GM12878 (cell line): Measurements from ENCODE around the gene MTHFD1L. TPM values are rescaled to one million over a fixed set of nuclear protein-coding genes. Genes with fewer than 3 reads are reported as not detected.

ENCODE experiments used
- BCL11A ChIP-seq: IDR thresholded peaks from 2 replicates; pipeline ENCODE4 v1.6.1; 2011; ENCODE audit warnings: low read depth, low read length
- CBX3 ChIP-seq: fragments of 200-600 bp; sonication (generic); IDR thresholded peaks from 2 replicates; pipeline ENCODE4 v1.6.1; 2016; ENCODE audit warnings: low read depth, borderline replicate concordance
- CBX5 ChIP-seq: sonication (generic); IDR thresholded peaks from 2 replicates; pipeline ENCODE4 v1.6.1; 2016; ENCODE audit warnings: low read depth, moderate library complexity, mild to moderate bottlenecking, inconsistent platforms
- CEBPB ChIP-seq, 2 experiments: fragments of 150-350 bp in 1 of 2; IDR thresholded peaks; 2 replicates each; pipeline ENCODE4 v1.6.1; 2012 to 2014; ENCODE audit warnings: low read depth in 2 of 2, low read length in 2 of 2, borderline replicate concordance in 1 of 2, inconsistent platforms in 1 of 2
- CHD2 ChIP-seq: IDR thresholded peaks from 2 replicates; pipeline ENCODE4 v1.6.1; 2011; ENCODE audit warnings: low read depth, low read length, improper control_type of control experiment, borderline replicate concordance
- ESRRA ChIP-seq: IDR thresholded peaks from 2 replicates; pipeline ENCODE4 v1.6.1; 2012; ENCODE audit warnings: mild to moderate bottlenecking, low read length, improper control_type of control experiment
- ETV6 ChIP-seq, 2 experiments: fragments of 450-650 bp in 1 of 2; IDR thresholded peaks in 1 of 2; conservative IDR thresholded peaks in 1 of 2; 2 replicates each; pipeline ENCODE4 v1.6.1; 2014; ENCODE audit warnings: antibody characterized with exemption in 1 of 2, borderline replicate concordance in 1 of 2, low read depth in 1 of 2, mild to moderate bottlenecking in 1 of 2, moderate library complexity in 1 of 2
- FOXK2 ChIP-seq: fragments of 450-650 bp; IDR thresholded peaks from 2 replicates; pipeline ENCODE4 v1.6.1; 2017; ENCODE audit warnings: mild to moderate bottlenecking, moderate library complexity
- HCFC1 ChIP-seq: fragments of 150-350 bp; IDR thresholded peaks from 2 replicates; pipeline ENCODE4 v1.6.1; 2014; ENCODE audit warnings: low read length
- JUNB ChIP-seq: IDR thresholded peaks from 2 replicates; pipeline ENCODE4 v1.6.1; 2016; ENCODE audit warnings: antibody characterized with exemption, mild to moderate bottlenecking
- MTA3 ChIP-seq: IDR thresholded peaks from 2 replicates; pipeline ENCODE4 v1.6.1; 2012; ENCODE audit warnings: low read length, inconsistent platforms, borderline replicate concordance
- NFYA ChIP-seq: IDR thresholded peaks from 2 replicates; pipeline ENCODE4 v1.6.1; 2011; ENCODE audit warnings: low read depth, mild to moderate bottlenecking, low read length, improper control_type of control experiment, borderline replicate concordance
- NFYB ChIP-seq: IDR thresholded peaks from 2 replicates; pipeline ENCODE4 v1.6.1; 2011; ENCODE audit warnings: low read depth, mild to moderate bottlenecking, low read length, improper control_type of control experiment, moderate library complexity; ENCODE audit not compliant: insufficient read depth
- PML ChIP-seq: IDR thresholded peaks from 2 replicates; pipeline ENCODE4 v1.6.1; 2012; ENCODE audit warnings: low read length, inconsistent platforms
- POLR2AphosphoS5 ChIP-seq: IDR thresholded peaks from 2 replicates; pipeline ENCODE4 v1.6.1; 2011; ENCODE audit warnings: mild to moderate bottlenecking, low read length, inconsistent platforms
- RBBP5 ChIP-seq: fragments of 200-600 bp; sonication (generic); conservative IDR thresholded peaks from 2 replicates; pipeline ENCODE4 v1.6.1; 2016
- RCOR1 ChIP-seq: conservative IDR thresholded peaks from 2 replicates; pipeline ENCODE4 v1.6.1; 2012; ENCODE audit warnings: low read depth, low read length, improper control_type of control experiment
- RELA ChIP-seq: fragments of 450-650 bp; IDR thresholded peaks from 2 replicates; pipeline ENCODE4 v1.8.0; 2014; ENCODE audit warnings: borderline replicate concordance; ENCODE audit not compliant: partially characterized antibody
- SREBF2 ChIP-seq: IDR thresholded peaks from 2 replicates; pipeline ENCODE4 v1.6.1; 2012; ENCODE audit warnings: mild to moderate bottlenecking, low read length
- STAT1 ChIP-seq: fragments of 450-650 bp; conservative IDR thresholded peaks from 2 replicates; pipeline ENCODE4 v1.6.1; 2014; ENCODE audit warnings: antibody characterized with exemption, mild to moderate bottlenecking
- TARDBP ChIP-seq: IDR thresholded peaks from 2 replicates; pipeline ENCODE4 v1.6.1; 2016; ENCODE audit warnings: borderline replicate concordance
- TCF12 ChIP-seq: IDR thresholded peaks from 2 replicates; pipeline ENCODE4 v1.6.1; 2011; ENCODE audit warnings: low read depth, mild to moderate bottlenecking, low read length
- ZNF622 ChIP-seq: fragments of 450-650 bp; IDR thresholded peaks from 2 replicates; pipeline ENCODE4 v1.6.1; 2017; ENCODE audit warnings: mild to moderate bottlenecking, inconsistent platforms
- ZSCAN29 ChIP-seq: fragments of 450-650 bp; IDR thresholded peaks from 2 replicates; pipeline ENCODE4 v1.6.1; 2017; ENCODE audit warnings: mild to moderate bottlenecking, moderate library complexity
- polyA plus RNA-seq, 11 experiments: library from polyadenylated mRNA; depleted of rRNA in 4 of 11; unstranded in 6 of 11; stranded (reverse) in 5 of 11; fragments of >200 nt; fragmentation: Nextera tagmentation in 4 of 11; fragmentation: Illumina TruSeq in 1 of 11; extraction: Ambion mirVana in 4 of 11; extraction: Trizol in 1 of 11; gene quantifications; 1 replicate in 1 of 11; 2 replicates in 10 of 11; pipeline versions ENCODE4 v1.2.1 to v1.2.3, GENCODE V29; 2011 to 2016; ENCODE audit warnings: inconsistent platforms in 2 of 11, missing spikeins in 2 of 11, low read depth in 1 of 11
- total RNA-seq, 4 experiments: library from RNA; depleted of rRNA in 3 of 4; stranded (reverse); fragments of >200 nt in 3 of 4; fragmentation: Illumina TruSeq in 1 of 4; extraction: Trizol in 1 of 4; gene quantifications; 2 replicates each; pipeline versions ENCODE4 v1.2.1 to v1.2.3, GENCODE V29; 2013 to 2021
- TF ChIP-seq, protein P1 (sequence below): IDR thresholded peaks from 2 replicates; pipeline ENCODE4 v1.6.1; 2011; ENCODE audit warnings: borderline replicate concordance, low read depth, mild to moderate bottlenecking, moderate library complexity, low read length; ENCODE audit not compliant: insufficient read depth, poor library complexity, severe bottlenecking
- TF ChIP-seq, protein P2 (sequence below): fragments of 450-650 bp; IDR thresholded peaks from 2 replicates; pipeline ENCODE4 v1.6.1; 2018; ENCODE audit warnings: borderline replicate concordance, mild to moderate bottlenecking; ENCODE audit not compliant: partially characterized antibody
- TF ChIP-seq, protein P3 (sequence below): fragments of 450-650 bp; IDR thresholded peaks from 2 replicates; pipeline ENCODE4 v1.6.1; 2017; ENCODE audit warnings: mild to moderate bottlenecking

MTHFD1L gene
- total and polyA plus RNA-seq, 10 of the 15 experiments (the other 5 are each of a cell fraction or from before 2014, with no cell fraction given) = 11.7 to 75.5 (median 28.8) TPM

DNA sequence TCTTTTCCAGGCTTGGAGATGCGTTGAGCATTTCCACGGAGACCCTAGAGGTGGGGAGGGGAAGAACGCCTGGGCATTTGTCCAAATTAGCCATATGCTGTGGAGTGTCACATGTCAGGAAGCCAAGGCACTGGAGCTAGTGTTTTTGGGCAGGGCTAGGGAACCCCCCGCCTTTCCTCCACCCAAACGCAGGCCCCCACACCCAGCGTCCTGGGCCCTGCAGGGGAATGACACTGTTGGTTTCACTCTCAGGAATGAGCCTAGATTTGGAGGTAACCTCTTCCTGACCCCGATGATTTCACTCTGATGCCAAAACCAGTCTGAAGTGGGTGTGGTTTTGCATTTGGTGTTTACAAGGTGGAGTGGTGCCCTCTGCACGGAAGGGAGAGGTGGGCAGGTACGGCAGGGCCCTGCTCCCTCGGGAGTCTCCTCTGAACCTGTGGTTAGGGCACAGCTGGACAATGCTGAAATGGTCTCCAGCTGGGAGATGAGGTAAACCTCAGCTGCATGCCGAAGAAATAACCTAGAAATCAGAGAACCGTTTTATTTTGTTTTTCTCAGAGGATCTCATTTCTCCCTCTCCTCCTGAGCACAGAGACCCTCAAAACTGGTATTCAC lies 29.5 kb downstream of the MTHFD1L start (continued):
- TF ChIP-seq HCFC1 (no peak), CBX5 (no peak; the same call in 1 of the 2 replicates), CEBPB (IDR thresholded peaks at IDR 0.05; ENCODE audit: borderline replicate concordance in 1 of 2, low read depth in 2 of 2, low read length in 2 of 2) (peak in 1 of 2 experiments; percentile 93; a peak in 2 of 4 replicates), ZSCAN29 (no peak), POLR2AphosphoS5 (no peak), NFYA (no peak), TARDBP (no peak; the same call in 1 of the 2 replicates), FOXK2 (0 out of 2 replicates have a peak, but pooled peaks have one; percentile 36), MTA3 (peak; percentile 94; the same call in 1 of the 2 replicates), NFYB (no peak), JUNB (peak; percentile 72), RCOR1 (no peak), ZNF622 (no peak), ESRRA (no peak), BCL11A (peak; percentile 82), SREBF2 (no peak), PML (peak; percentile 86), ETV6 (conservative IDR thresholded peaks at IDR 0.05 in 1 of 2, IDR thresholded peaks at IDR 0.05 in 1 of 2; ENCODE audit: borderline replicate concordance in 1 of 2, low read depth in 1 of 2) (no peak; a peak in 1 of 4 replicates), CHD2 (peak; percentile 52; the same call in 1 of the 2 replicates), RBBP5 (no peak), STAT1 (no peak), CBX3 (no peak), TCF12 (peak; percentile 89; the same call in 1 of the 2 replicates), RELA (no peak)
- TF ChIP-seq, protein P1, sequence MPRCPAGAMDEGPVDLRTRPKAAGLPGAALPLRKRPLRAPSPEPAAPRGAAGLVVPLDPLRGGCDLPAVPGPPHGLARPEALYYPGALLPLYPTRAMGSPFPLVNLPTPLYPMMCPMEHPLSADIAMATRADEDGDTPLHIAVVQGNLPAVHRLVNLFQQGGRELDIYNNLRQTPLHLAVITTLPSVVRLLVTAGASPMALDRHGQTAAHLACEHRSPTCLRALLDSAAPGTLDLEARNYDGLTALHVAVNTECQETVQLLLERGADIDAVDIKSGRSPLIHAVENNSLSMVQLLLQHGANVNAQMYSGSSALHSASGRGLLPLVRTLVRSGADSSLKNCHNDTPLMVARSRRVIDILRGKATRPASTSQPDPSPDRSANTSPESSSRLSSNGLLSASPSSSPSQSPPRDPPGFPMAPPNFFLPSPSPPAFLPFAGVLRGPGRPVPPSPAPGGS = peak; percentile 9
- TF ChIP-seq, protein P2, sequence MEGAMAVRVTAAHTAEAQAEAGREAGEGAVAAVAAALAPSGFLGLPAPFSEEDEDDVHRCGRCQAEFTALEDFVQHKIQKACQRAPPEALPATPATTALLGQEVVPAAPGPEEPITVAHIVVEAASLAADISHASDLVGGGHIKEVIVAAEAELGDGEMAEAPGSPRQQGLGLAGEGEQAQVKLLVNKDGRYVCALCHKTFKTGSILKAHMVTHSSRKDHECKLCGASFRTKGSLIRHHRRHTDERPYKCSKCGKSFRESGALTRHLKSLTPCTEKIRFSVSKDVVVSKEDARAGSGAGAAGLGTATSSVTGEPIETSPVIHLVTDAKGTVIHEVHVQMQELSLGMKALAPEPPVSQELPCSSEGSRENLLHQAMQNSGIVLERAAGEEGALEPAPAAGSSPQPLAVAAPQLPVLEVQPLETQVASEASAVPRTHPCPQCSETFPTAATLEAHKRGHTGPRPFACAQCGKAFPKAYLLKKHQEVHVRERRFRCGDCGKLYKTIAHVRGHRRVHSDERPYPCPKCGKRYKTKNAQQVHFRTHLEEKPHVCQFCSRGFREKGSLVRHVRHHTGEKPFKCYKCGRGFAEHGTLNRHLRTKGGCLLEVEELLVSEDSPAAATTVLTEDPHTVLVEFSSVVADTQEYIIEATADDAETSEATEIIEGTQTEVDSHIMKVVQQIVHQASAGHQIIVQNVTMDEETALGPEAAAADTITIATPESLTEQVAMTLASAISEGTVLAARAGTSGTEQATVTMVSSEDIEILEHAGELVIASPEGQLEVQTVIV = no peak
- TF ChIP-seq, protein P3, sequence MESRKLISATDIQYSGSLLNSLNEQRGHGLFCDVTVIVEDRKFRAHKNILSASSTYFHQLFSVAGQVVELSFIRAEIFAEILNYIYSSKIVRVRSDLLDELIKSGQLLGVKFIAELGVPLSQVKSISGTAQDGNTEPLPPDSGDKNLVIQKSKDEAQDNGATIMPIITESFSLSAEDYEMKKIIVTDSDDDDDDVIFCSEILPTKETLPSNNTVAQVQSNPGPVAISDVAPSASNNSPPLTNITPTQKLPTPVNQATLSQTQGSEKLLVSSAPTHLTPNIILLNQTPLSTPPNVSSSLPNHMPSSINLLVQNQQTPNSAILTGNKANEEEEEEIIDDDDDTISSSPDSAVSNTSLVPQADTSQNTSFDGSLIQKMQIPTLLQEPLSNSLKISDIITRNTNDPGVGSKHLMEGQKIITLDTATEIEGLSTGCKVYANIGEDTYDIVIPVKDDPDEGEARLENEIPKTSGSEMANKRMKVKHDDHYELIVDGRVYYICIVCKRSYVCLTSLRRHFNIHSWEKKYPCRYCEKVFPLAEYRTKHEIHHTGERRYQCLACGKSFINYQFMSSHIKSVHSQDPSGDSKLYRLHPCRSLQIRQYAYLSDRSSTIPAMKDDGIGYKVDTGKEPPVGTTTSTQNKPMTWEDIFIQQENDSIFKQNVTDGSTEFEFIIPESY = no peak
